Placental pericyte (primary cell): ENCODE data around the gene ARL9. TPM values are rescaled to one million over a fixed set of nuclear protein-coding genes. Genes with fewer than 3 reads are reported as not detected.

Source experiments
- total RNA-seq: library from RNA; depleted of rRNA; stranded (reverse); fragments of >200 nt; gene quantifications from 2 replicates; pipeline ENCODE4 v1.2.3, GENCODE V29; 2012

Gene ARL9, protein sequence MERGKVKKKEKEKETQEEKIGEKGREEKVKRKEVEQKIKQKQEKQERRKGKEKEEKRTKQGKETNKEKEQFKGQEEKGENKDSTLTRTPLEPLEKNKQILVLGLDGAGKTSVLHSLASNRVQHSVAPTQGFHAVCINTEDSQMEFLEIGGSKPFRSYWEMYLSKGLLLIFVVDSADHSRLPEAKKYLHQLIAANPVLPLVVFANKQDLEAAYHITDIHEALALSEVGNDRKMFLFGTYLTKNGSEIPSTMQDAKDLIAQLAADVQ
- total RNA-seq = 0.22 and 0.57 TPM in 2 replicates

DNA sequence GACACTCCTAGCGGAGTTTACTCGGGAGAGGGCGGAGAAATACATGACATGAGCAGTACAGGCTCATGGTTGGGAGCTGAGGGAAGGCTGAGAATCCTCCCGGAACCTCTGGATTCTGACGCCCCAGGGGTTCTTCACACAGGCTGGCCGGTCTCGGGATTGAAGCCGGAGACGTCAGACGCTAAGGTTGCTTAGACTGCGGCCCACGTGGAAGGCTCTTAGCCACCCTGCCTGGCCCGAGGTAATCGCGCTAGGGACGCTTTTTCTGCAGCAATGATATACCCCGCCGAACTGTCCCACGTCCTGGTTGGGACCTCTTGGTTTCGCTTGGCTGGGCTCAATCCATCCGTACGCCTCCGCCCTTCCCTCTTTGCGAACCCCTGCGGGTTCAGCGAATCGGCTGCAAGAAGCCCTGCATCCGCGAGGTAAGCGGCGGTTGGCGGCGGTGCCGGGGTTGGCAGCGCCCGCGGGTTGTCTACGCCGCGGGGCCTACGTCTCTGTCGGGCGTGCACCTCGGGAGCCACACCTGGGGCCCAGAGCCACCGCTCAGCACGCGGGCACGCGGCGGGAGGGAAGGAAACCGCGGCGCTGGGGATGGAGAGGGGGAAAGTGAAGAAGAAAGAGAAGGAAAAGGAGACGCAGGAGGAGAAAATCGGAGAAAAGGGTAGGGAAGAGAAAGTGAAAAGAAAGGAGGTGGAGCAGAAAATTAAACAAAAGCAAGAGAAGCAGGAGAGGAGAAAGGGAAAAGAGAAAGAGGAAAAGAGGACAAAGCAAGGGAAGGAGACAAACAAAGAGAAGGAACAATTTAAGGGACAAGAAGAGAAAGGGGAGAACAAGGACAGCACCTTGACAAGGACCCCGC is at the start of gene ARL9:
Gene ARL9, plus strand, starts transcription at position 523 of the 862 bp plus-strand sequence. Its CDS starts 72 bp downstream, at position 595.

GRCh38 chr4:56467284-56468096 is 38.1 kb upstream of the ARL9 start, which contains the start of gene SRP72:
SRP72 (plus strand) TSS chr4:56467617; CDS start chr4:56467636, 19 bp downstream.

Other genes starting within 250 kb of the ARL9 start
- 6.1 and 11.6 TPM in 2 replicates for gene AASDH, start 118.3 kb upstream of the ARL9 start, total RNA-seq
- 17.1 and 26.2 TPM in 2 replicates for gene PPAT, start 70.2 kb upstream of the ARL9 start, total RNA-seq
- 23.9 and 54.7 TPM in 2 replicates for gene PAICS, start 69.5 kb upstream of the ARL9 start, total RNA-seq
- 136 and 158 TPM in 2 replicates for gene SRP72, start 38.2 kb upstream of the ARL9 start, total RNA-seq
- 1.7 TPM in 1 of 2 replicates, not detected in the other for gene HOPX, start 175.5 kb downstream of the ARL9 start, total RNA-seq